Endothelial cell of umbilical vein (primary cell): ENCODE results near the gene DUSP2. TPM values are rescaled to one million over a fixed set of nuclear protein-coding genes. Genes with fewer than 3 reads are reported as not detected.

Source experiments
- BruUV-seq: library from RNA; stranded (reverse); fragments of 400-500 nt; replicated peaks from 2 replicates; lab custom pipeline; 2021; lab: Mats Ljungman, UMichigan
- CTCF ChIA-PET: fragments of 300-600, 350-600 bp; sonication (Branson Sonifier 250); formaldehyde crosslinking; loops from one replicate; lab custom pipeline; 2021; ENCODE audit warnings: antibody characterized with exemption, inconsistent platforms; lab: Charles Lee
- POLR2A ChIA-PET: fragments of 300-600, 350-600 bp; sonication (Branson Sonifier 250); formaldehyde crosslinking; loops from one replicate; lab custom pipeline; 2021; ENCODE audit warnings: antibody characterized with exemption, inconsistent platforms; lab: Charles Lee
- DNase-seq: peaks from one replicate; pipeline ENCODE4 v3.0.0-alpha.2; 2011; ENCODE audit warnings: low read depth, low spot score
- FAIRE-seq: peaks from 2 replicates; lab custom pipeline; 2011; peaks lifted over from hg19 to GRCh38; lab: Jason Lieb, UNC
- H2AFZ ChIP-seq: 2 replicates; pipeline ENCODE4 v1.6.0; 2012; ENCODE audit warnings: low read depth, low read length, control low read depth, inconsistent platforms
- H3K27ac ChIP-seq: 2 replicates; pipeline ENCODE4 v1.5.1; 2011; ENCODE audit warnings: low read depth, mild to moderate bottlenecking, control low read depth, low read length, moderate library complexity; ENCODE audit not compliant: insufficient read depth
- H3K27me3 ChIP-seq, 2 experiments: 2 replicates each; pipeline versions ENCODE4 v1.6.0 to v1.6.1; 2011; ENCODE audit warnings: low read length in 2 of 2, mixed read lengths in 1 of 2; ENCODE audit not compliant: control insufficient read depth in 2 of 2, insufficient read depth in 2 of 2
- H3K36me3 ChIP-seq, 2 experiments: 2 replicates in 1 of 2; 3 replicates in 1 of 2; pipeline ENCODE4 v1.5.1; 2011; ENCODE audit warnings: low read length in 2 of 2, mild to moderate bottlenecking in 1 of 2, moderate library complexity in 1 of 2; ENCODE audit not compliant: control insufficient read depth in 2 of 2, insufficient read depth in 2 of 2; ENCODE audit errors: extremely low read depth in 1 of 2
- H3K4me1 ChIP-seq: 3 replicates; pipeline ENCODE4 v1.5.1; 2011; ENCODE audit warnings: mild to moderate bottlenecking, low read length; ENCODE audit not compliant: control insufficient read depth, insufficient read depth; ENCODE audit errors: extremely low read depth
- H3K4me2 ChIP-seq: 2 replicates; pipeline ENCODE4 v1.6.1; 2011; ENCODE audit warnings: low read length, control low read depth, mixed read lengths; ENCODE audit not compliant: insufficient read depth
- H3K4me3 ChIP-seq, 3 experiments: fragments of 200-600 bp in 1 of 3; sonication (generic), shearing (Covaris generic) in 1 of 3; replicated peaks in 1 of 3; 2 replicates each; pipeline ENCODE4 v1.5.1; 2011 to 2016; ENCODE audit warnings: control low read depth in 3 of 3, low read length in 3 of 3, mild to moderate bottlenecking in 2 of 3, inconsistent platforms in 1 of 3, low read depth in 1 of 3, moderate library complexity in 1 of 3; ENCODE audit not compliant: insufficient read depth in 1 of 3
- H3K79me2 ChIP-seq: 2 replicates; pipeline ENCODE4 v1.6.0; 2012; ENCODE audit warnings: low read length, inconsistent platforms; ENCODE audit not compliant: control insufficient read depth, insufficient read depth
- H3K9ac ChIP-seq: replicated peaks from 2 replicates; pipeline ENCODE3; 2011; ENCODE audit warnings: low read length, control low read depth; ENCODE audit not compliant: insufficient read depth; ENCODE audit errors: extremely low read depth
- H3K9me1 ChIP-seq: replicated peaks from 3 replicates; pipeline ENCODE4 v1.6.0; 2011; ENCODE audit warnings: mild to moderate bottlenecking, low read length; ENCODE audit not compliant: control insufficient read depth, insufficient read depth; ENCODE audit errors: extremely low read depth
- H3K9me3 ChIP-seq: replicated peaks from 2 replicates; pipeline ENCODE4 v1.5.1; 2012; ENCODE audit warnings: low read length, inconsistent platforms; ENCODE audit not compliant: control insufficient read depth, insufficient read depth
- H4K20me1 ChIP-seq: replicated peaks from 2 replicates; pipeline ENCODE3; 2011; ENCODE audit warnings: mild to moderate bottlenecking, low read length; ENCODE audit not compliant: control insufficient read depth, insufficient read depth; ENCODE audit errors: extremely low read depth
- EZH2 ChIP-seq: IDR thresholded peaks from 2 replicates; pipeline ENCODE4 v1.6.1; 2012; ENCODE audit warnings: borderline replicate concordance, low read depth, mild to moderate bottlenecking, moderate library complexity, low read length, inconsistent platforms; ENCODE audit not compliant: severe bottlenecking
- FOS ChIP-seq: IDR thresholded peaks from 2 replicates; pipeline ENCODE4 v1.6.1; 2011; ENCODE audit warnings: mild to moderate bottlenecking, low read length, moderate library complexity, borderline replicate concordance; ENCODE audit not compliant: insufficient read depth
- GATA2 ChIP-seq: IDR thresholded peaks from 2 replicates; pipeline ENCODE4 v1.7.0; 2011; ENCODE audit warnings: low read depth, mild to moderate bottlenecking, moderate library complexity, mixed read lengths, low read length; ENCODE audit not compliant: insufficient read length, insufficient read depth
- JUN ChIP-seq: IDR thresholded peaks from 2 replicates; pipeline ENCODE4 v1.6.1; 2011; ENCODE audit warnings: borderline replicate concordance, low read depth; ENCODE audit not compliant: insufficient read length, insufficient read depth
- MYC ChIP-seq: IDR thresholded peaks from one replicate; pipeline ENCODE4 v1.6.1; 2011; ENCODE audit warnings: mild to moderate bottlenecking, low read depth, low read length
- POLR2A ChIP-seq: IDR thresholded peaks from 2 replicates; pipeline ENCODE4 v1.6.1; 2012; ENCODE audit warnings: low read depth, mild to moderate bottlenecking, control low read depth, low read length
- POLR2AphosphoS5 ChIP-seq: IDR thresholded peaks from 2 replicates; pipeline ENCODE4 v1.6.1; 2012; ENCODE audit warnings: low read depth, mild to moderate bottlenecking, control low read depth, low read length, moderate library complexity; ENCODE audit not compliant: insufficient read depth
- dilution Hi-C: fragments of 300-500 bp; cut with MboI; formaldehyde crosslinking; loops from one replicate; pipeline ENCODE4 v1.15.0; 2019; ENCODE audit warnings: low sequenced_read_pairs; ENCODE audit not compliant: extremely low pct_ligation_motif_present
- intact Hi-C: fragments of 100-400 bp; cut with micrococcal nuclease; formaldehyde crosslinking; loops from one replicate; pipeline ENCODE4 v1.10.0; 2022
- polyA plus RNA-seq, 4 experiments: library from polyadenylated mRNA; depleted of rRNA in 3 of 4; stranded (reverse) in 3 of 4; unstranded in 1 of 4; fragments of >200 nt; gene quantifications; 2 replicates each; pipeline versions ENCODE4 v1.2.1 to v1.2.3, GENCODE V29; 2011 to 2012; ENCODE audit warnings: missing spikeins in 1 of 4
- total RNA-seq: library from RNA; stranded (reverse); gene quantifications from 2 replicates; pipeline ENCODE4 v1.2.3, GENCODE V29; 2021
- TF ChIP-seq, protein P1 (sequence below), 2 donors: IDR thresholded peaks; 1 replicate in 1 of 2; 2 replicates in 1 of 2; pipeline ENCODE4 v1.5.1; 2011; ENCODE audit warnings: low read length in 2 of 2, mild to moderate bottlenecking in 2 of 2, moderate library complexity in 2 of 2, control low read depth in 1 of 2, inconsistent platforms in 1 of 2, low read depth in 1 of 2; ENCODE audit not compliant: insufficient read depth in 1 of 2; ENCODE audit errors: extremely low read depth in 1 of 2
- TF ChIP-seq, protein P2 (sequence below): IDR thresholded peaks from 2 replicates; pipeline ENCODE4 v1.6.1; 2011; ENCODE audit not compliant: insufficient read depth, insufficient read length

The DUSP2 gene
- total and polyA plus RNA-seq, 2 donors (not counting 3 experiments of a cell fraction or from before 2014, with no cell fraction given), result 0.33 TPM

DNA sequence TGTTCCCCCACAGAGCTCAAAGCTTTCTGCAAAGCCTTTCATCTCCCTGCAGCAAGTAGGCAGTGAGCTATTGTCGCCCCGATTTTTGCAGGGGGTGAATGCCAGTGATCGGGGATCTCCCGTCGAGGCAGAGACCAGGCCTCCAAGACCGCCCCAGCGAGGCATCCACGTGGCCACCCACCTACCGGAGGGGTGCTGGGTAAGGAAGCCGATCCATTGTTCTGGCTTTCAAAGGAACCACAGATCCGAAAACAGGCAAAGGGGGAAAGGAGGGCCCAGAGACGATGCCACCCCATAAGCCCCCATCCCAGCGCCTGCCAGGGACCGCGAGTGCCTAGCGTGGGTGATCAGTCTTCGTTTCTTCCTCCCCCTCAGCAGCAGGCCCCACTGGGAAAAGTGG is 31.3 kb downstream of the DUSP2 start:
- Histone ChIP-seq H3K4me2 (no peak overlapping the region), H3K9me3 (no peaks in the 10 kb centered on the region), H3K4me1 (no peaks in the 10 kb centered on the region), H2AFZ (no peak overlapping the region), H3K9ac (no peak overlapping the region), H3K9me1 (no peaks in the 10 kb centered on the region), H4K20me1 (no peaks in the 10 kb centered on the region), H3K27ac (no peak overlapping the region), H3K4me3 (no peak overlapping the region), H3K36me3 (no peaks in the 10 kb centered on the region), H3K79me2 (no peaks in the 10 kb centered on the region), H3K27me3 (peaks cover 7% of the 10 kb centered on the region in 2 experiments)
- dilution Hi-C loops (no loop called here), intact Hi-C loops (no loop called here)
- DNase-seq, result no peak
- BruUV-seq, result no TSS peak
- FAIRE-seq, result no peak
- CTCF ChIA-PET, result no interaction called here
- TF ChIP-seq POLR2A, result no peak
- no peak for TF ChIP-seq POLR2AphosphoS5
- no peak for TF ChIP-seq JUN
- TF ChIP-seq, protein P1, sequence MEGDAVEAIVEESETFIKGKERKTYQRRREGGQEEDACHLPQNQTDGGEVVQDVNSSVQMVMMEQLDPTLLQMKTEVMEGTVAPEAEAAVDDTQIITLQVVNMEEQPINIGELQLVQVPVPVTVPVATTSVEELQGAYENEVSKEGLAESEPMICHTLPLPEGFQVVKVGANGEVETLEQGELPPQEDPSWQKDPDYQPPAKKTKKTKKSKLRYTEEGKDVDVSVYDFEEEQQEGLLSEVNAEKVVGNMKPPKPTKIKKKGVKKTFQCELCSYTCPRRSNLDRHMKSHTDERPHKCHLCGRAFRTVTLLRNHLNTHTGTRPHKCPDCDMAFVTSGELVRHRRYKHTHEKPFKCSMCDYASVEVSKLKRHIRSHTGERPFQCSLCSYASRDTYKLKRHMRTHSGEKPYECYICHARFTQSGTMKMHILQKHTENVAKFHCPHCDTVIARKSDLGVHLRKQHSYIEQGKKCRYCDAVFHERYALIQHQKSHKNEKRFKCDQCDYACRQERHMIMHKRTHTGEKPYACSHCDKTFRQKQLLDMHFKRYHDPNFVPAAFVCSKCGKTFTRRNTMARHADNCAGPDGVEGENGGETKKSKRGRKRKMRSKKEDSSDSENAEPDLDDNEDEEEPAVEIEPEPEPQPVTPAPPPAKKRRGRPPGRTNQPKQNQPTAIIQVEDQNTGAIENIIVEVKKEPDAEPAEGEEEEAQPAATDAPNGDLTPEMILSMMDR (IDR thresholded peaks at IDR 0.05; ENCODE audit: extremely low read depth in 1 of 2, insufficient read depth in 1 of 2, low read depth in 1 of 2, low read length in 2 of 2), result no peak
- TF ChIP-seq GATA2, result no peak
- TF ChIP-seq FOS, result no peak
- TF ChIP-seq, protein P2, sequence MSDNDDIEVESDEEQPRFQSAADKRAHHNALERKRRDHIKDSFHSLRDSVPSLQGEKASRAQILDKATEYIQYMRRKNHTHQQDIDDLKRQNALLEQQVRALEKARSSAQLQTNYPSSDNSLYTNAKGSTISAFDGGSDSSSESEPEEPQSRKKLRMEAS, result no peak
- TF ChIP-seq MYC, result no peak
- TF ChIP-seq EZH2, result no peak
- POLR2A ChIA-PET, result no interaction called here
